ENCODE data around the gene MAGED2. TPM values are rescaled to one million over a fixed set of nuclear protein-coding genes. Genes with fewer than 3 reads are reported as not detected.
A peak's percentile ranks its signal among the peaks of the same experiment; 100 is the strongest.

Gene MAGED2
- total and polyA plus RNA-seq, 2 donors (not counting 3 experiments of a cell fraction or from before 2014, with no cell fraction given), result 241 to 309 TPM

DNA sequence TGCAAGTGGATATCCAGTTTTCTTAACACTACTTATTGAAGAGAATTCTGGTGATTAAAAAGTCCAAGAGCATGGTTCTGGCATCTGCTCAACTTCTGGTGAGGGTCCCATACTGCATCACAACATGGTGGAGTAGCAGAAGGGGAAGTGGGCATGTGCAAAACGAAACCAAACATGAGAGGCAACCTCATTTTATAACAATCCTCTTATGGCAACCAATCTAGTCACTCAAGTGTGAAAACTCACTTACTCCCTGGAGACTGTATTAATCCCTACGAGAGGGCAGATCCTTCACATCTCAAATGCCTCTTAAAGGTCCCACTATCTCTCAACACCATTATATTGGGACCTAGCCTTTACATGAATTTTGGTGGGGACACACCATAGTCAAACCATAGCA is 57.7 kb downstream of the MAGED2 start:
- CTCF ChIA-PET, result no interaction called here
- Histone ChIP-seq H3K36me3 (ENCODE audit: control insufficient read depth in 2 of 2, extremely low read depth in 1 of 2, insufficient read depth in 2 of 2, low read length in 2 of 2) (no peaks in the 10 kb centered on the region), H3K9me1 (replicated peaks; ENCODE audit: control insufficient read depth, extremely low read depth, insufficient read depth, low read length) (no peaks in the 10 kb centered on the region), H4K20me1 (replicated peaks; ENCODE audit: control insufficient read depth, extremely low read depth, insufficient read depth, low read length) (no peaks in the 10 kb centered on the region), H3K4me2 (ENCODE audit: insufficient read depth, low read length) (no peak overlapping the region), H3K9me3 (replicated peaks; ENCODE audit: control insufficient read depth, insufficient read depth, low read length) (no peaks in the 10 kb centered on the region), H2AFZ (ENCODE audit: low read depth, low read length) (no peak overlapping the region), H3K9ac (replicated peaks; ENCODE audit: extremely low read depth, insufficient read depth, low read length) (no peak overlapping the region), H3K4me3 (replicated peaks in 1 of 3; ENCODE audit: insufficient read depth in 1 of 3, low read depth in 1 of 3, low read length in 3 of 3) (no peak overlapping the region), H3K4me1 (ENCODE audit: control insufficient read depth, extremely low read depth, insufficient read depth, low read length) (no peaks in the 10 kb centered on the region), H3K79me2 (ENCODE audit: control insufficient read depth, insufficient read depth, low read length) (no peaks in the 10 kb centered on the region), H3K27ac (ENCODE audit: insufficient read depth, low read depth, low read length) (no peak overlapping the region), H3K27me3 (ENCODE audit: control insufficient read depth in 2 of 2, insufficient read depth in 2 of 2, low read length in 2 of 2) (no peaks in the 10 kb centered on the region)
- POLR2A ChIA-PET, result no interaction called here
- dilution Hi-C loops (cut with MboI; ENCODE audit: extremely low pct_ligation_motif_present, low sequenced_read_pairs) (no loop called here), intact Hi-C loops (cut with micrococcal nuclease) (no loop called here)
- FAIRE-seq, result no peak
- DNase-seq (ENCODE audit: low read depth, low spot score), result no peak
- TF ChIP-seq, protein P1, sequence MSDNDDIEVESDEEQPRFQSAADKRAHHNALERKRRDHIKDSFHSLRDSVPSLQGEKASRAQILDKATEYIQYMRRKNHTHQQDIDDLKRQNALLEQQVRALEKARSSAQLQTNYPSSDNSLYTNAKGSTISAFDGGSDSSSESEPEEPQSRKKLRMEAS (IDR thresholded peaks at IDR 0.05; ENCODE audit: insufficient read depth, insufficient read length), result no peak
- TF ChIP-seq GATA2 (IDR thresholded peaks at IDR 0.05; ENCODE audit: insufficient read depth, insufficient read length, low read depth, low read length) (no peak), JUN (IDR thresholded peaks at IDR 0.05; ENCODE audit: borderline replicate concordance, insufficient read depth, insufficient read length, low read depth) (no peak), POLR2AphosphoS5 (IDR thresholded peaks at IDR 0.05; ENCODE audit: insufficient read depth, low read depth, low read length) (no peak), FOS (IDR thresholded peaks at IDR 0.05; ENCODE audit: borderline replicate concordance, insufficient read depth, low read length) (no peak), CTCF (IDR thresholded peaks at IDR 0.05; ENCODE audit: extremely low read depth in 1 of 2, insufficient read depth in 1 of 2, low read depth in 1 of 2, low read length in 2 of 2) (no peak), MYC (IDR thresholded peaks at IDR 0.05; ENCODE audit: low read depth, low read length) (no peak), EZH2 (IDR thresholded peaks at IDR 0.05; ENCODE audit: borderline replicate concordance, low read depth, low read length, severe bottlenecking) (no peak), POLR2A (IDR thresholded peaks at IDR 0.05; ENCODE audit: low read depth, low read length) (no peak)
- BruUV-seq (replicated peaks), result no TSS peak

Small RNA genes within 50 kb of the gene (small RNA-seq; reads per million reads assigned to genes)
- not detected for gene AL049732.1 (ENCODE audit: insufficient read depth, insufficient read length, low read depth, low replicate concordance)
- gene SNORA11 (ENCODE audit: insufficient read depth, insufficient read length, low read depth, low replicate concordance), result 5.0 reads per million, percentile 37 among the genes with 10 or more reads in this experiment

Other genes with a start within 250 kb of the MAGED2 start
- gene ITIH6, start 9.5 kb upstream of the MAGED2 start, total RNA-seq, result not detected in 2 replicates
- gene ITIH6, start 9.5 kb upstream of the MAGED2 start, polyA plus RNA-seq, result not detected in 2 replicates
- 13.6 and 21.9 TPM in 2 replicates for gene TRO, start 113.1 kb downstream of the MAGED2 start, total RNA-seq
- 34.7 TPM in 2 replicates for gene TRO, start 113.1 kb downstream of the MAGED2 start, polyA plus RNA-seq
- 0.16 and 0.20 TPM in 2 replicates for gene PFKFB1, start 186.4 kb downstream of the MAGED2 start, total RNA-seq
- gene PFKFB1, start 186.4 kb downstream of the MAGED2 start, polyA plus RNA-seq, result 0.16 and 0.18 TPM in 2 replicates
- 22.7 and 26.6 TPM in 2 replicates for gene APEX2, start 192.6 kb downstream of the MAGED2 start, total RNA-seq
- gene APEX2, start 192.6 kb downstream of the MAGED2 start, polyA plus RNA-seq, result 54.1 and 55.9 TPM in 2 replicates
- not detected in 2 replicates for gene ALAS2, start 223.2 kb downstream of the MAGED2 start, total RNA-seq
- not detected in 2 replicates for gene ALAS2, start 223.2 kb downstream of the MAGED2 start, polyA plus RNA-seq